IMR-90 (cell line): ENCODE measurements around the gene CACNA2D3. TPM values are rescaled to one million over a fixed set of nuclear protein-coding genes. Genes with fewer than 3 reads are reported as not detected.

ENCODE experiments used
- ATAC-seq: fragments of 200-7000 bp; cut with Tn5 transposase; 2 replicates; pipeline ENCODE4 v1.9.1; 2020; ENCODE audit warnings: low read depth, mild to moderate bottlenecking, moderate library complexity
- BruUV-seq: library from RNA; stranded (reverse); fragments of 400-500 nt; replicated peaks from 2 replicates; lab custom pipeline; 2021; lab: Mats Ljungman, UMichigan
- CTCF ChIA-PET: fragments of 300-600 bp; formaldehyde crosslinking; extraction: SDS; loops from one replicate; lab custom pipeline; 2021; ENCODE audit warnings: antibody characterized with exemption; lab: Yijun Ruan, JAX
- POLR2A ChIA-PET: fragments of 300-600 bp; sonication (Branson Sonifier 250); formaldehyde crosslinking; loops from one replicate; lab custom pipeline; 2022; ENCODE audit warnings: antibody characterized with exemption; ENCODE audit not compliant: unreplicated experiment; lab: Charles Lee
- DNase-seq: peaks from one replicate; pipeline ENCODE4 v3.0.0; 2013
- H2AFZ ChIP-seq: replicated peaks from 2 replicates; pipeline ENCODE3; 2013; ENCODE audit warnings: low read length, mild to moderate bottlenecking; ENCODE audit not compliant: poor library complexity
- H2AK5ac ChIP-seq: 2 replicates; pipeline ENCODE4 v1.6.1; 2013; ENCODE audit warnings: low read depth, low read length, inconsistent platforms
- H2AK9ac ChIP-seq: replicated peaks from 2 replicates; pipeline ENCODE3; 2013; ENCODE audit warnings: mild to moderate bottlenecking, low read depth, low read length, moderate library complexity; ENCODE audit not compliant: poor library complexity
- H2BK120ac ChIP-seq: 2 replicates; pipeline ENCODE4 v1.6.1; 2013; ENCODE audit warnings: low read depth, low read length, inconsistent platforms
- H2BK15ac ChIP-seq: 3 replicates; pipeline ENCODE4 v1.6.1; 2013; ENCODE audit warnings: low read depth, low read length, inconsistent platforms
- H2BK20ac ChIP-seq: 2 replicates; pipeline ENCODE4 v1.6.1; 2013; ENCODE audit warnings: low read depth, mild to moderate bottlenecking, inconsistent platforms, low read length, moderate library complexity
- H2BK5ac ChIP-seq: 2 replicates; pipeline ENCODE4 v1.6.1; 2013; ENCODE audit warnings: mild to moderate bottlenecking, low read depth, low read length, inconsistent platforms; ENCODE audit not compliant: poor library complexity, severe bottlenecking
- H3K14ac ChIP-seq: replicated peaks from 2 replicates; pipeline ENCODE4 v1.6.1; 2013; ENCODE audit warnings: low read depth, low read length, inconsistent platforms
- H3K18ac ChIP-seq: 2 replicates; pipeline ENCODE4 v1.6.1; 2013; ENCODE audit warnings: low read depth, low read length, control low read depth
- H3K23ac ChIP-seq: 2 replicates; pipeline ENCODE4 v1.6.1; 2013; ENCODE audit warnings: low read depth, low read length, inconsistent platforms
- H3K27ac ChIP-seq: 2 replicates; pipeline ENCODE4 v1.5.1; 2013; ENCODE audit warnings: mild to moderate bottlenecking, control low read depth, low read length; ENCODE audit not compliant: insufficient read depth
- H3K27me3 ChIP-seq: 2 replicates; pipeline ENCODE4 v1.6.1; 2013; ENCODE audit warnings: low read length; ENCODE audit not compliant: control insufficient read depth, insufficient read depth
- H3K36me3 ChIP-seq: 2 replicates; pipeline ENCODE4 v1.6.1; 2013; ENCODE audit warnings: low read length, mixed read lengths; ENCODE audit not compliant: control insufficient read depth, insufficient read depth
- H3K4ac ChIP-seq: 2 replicates; pipeline ENCODE4 v1.6.1; 2013; ENCODE audit warnings: low read depth, low read length, inconsistent platforms
- H3K4me1 ChIP-seq: 2 replicates; pipeline ENCODE4 v1.6.1; 2013; ENCODE audit warnings: low read length, mixed read lengths; ENCODE audit not compliant: control insufficient read depth, insufficient read depth
- H3K4me2 ChIP-seq: 2 replicates; pipeline ENCODE4 v1.6.1; 2013; ENCODE audit warnings: low read depth, mild to moderate bottlenecking, control low read depth, low read length, moderate library complexity
- H3K4me3 ChIP-seq: 2 replicates; pipeline ENCODE4 v1.5.1; 2013; ENCODE audit warnings: low read depth, mild to moderate bottlenecking, control low read depth, low read length, moderate library complexity; ENCODE audit not compliant: insufficient read depth
- H3K56ac ChIP-seq: 2 replicates; pipeline ENCODE4 v1.6.1; 2013; ENCODE audit warnings: low read length, inconsistent platforms; ENCODE audit not compliant: insufficient read depth; ENCODE audit errors: extremely low read depth
- H3K79me1 ChIP-seq, 2 experiments: 2 replicates each; pipeline ENCODE4 v1.6.1; 2013; ENCODE audit warnings: low read length in 2 of 2, inconsistent platforms in 1 of 2, low read depth in 1 of 2
- H3K9ac ChIP-seq: 2 replicates; pipeline ENCODE4 v1.6.1; 2013; ENCODE audit warnings: low read depth, low read length, control low read depth
- H3K9me1 ChIP-seq: 2 replicates; pipeline ENCODE4 v1.6.1; 2013; ENCODE audit warnings: low read length, inconsistent platforms; ENCODE audit not compliant: insufficient read depth
- H3K9me3 ChIP-seq: 2 replicates; pipeline ENCODE4 v1.6.1; 2013; ENCODE audit warnings: low read length; ENCODE audit not compliant: control insufficient read depth, insufficient read depth
- H4K20me1 ChIP-seq: 2 replicates; pipeline ENCODE4 v1.6.1; 2013; ENCODE audit warnings: low read length, inconsistent platforms; ENCODE audit not compliant: insufficient read depth
- H4K5ac ChIP-seq: 2 replicates; pipeline ENCODE4 v1.6.1; 2013; ENCODE audit warnings: mild to moderate bottlenecking, low read depth, low read length, control low read depth
- H4K8ac ChIP-seq, 2 experiments: 2 replicates each; pipeline ENCODE4 v1.6.1; 2013; ENCODE audit warnings: low read depth in 2 of 2, low read length in 2 of 2, control low read depth in 1 of 2, inconsistent platforms in 1 of 2
- H4K91ac ChIP-seq: 2 replicates; pipeline ENCODE4 v1.6.1; 2013; ENCODE audit warnings: low read depth, low read length, inconsistent platforms; ENCODE audit not compliant: insufficient read depth
- BHLHE40 ChIP-seq: fragments of 150-350 bp; IDR thresholded peaks from 2 replicates; pipeline ENCODE4 v1.6.1; 2016; ENCODE audit warnings: mild to moderate bottlenecking, low read depth, low read length
- CEBPB ChIP-seq: IDR thresholded peaks from 2 replicates; pipeline ENCODE4 v1.6.1; 2012; ENCODE audit warnings: low read depth, low read length, improper control_type of control experiment
- CHD1 ChIP-seq: IDR thresholded peaks from 2 replicates; pipeline ENCODE4 v1.6.1; 2012; ENCODE audit warnings: low read depth, low read length, improper control_type of control experiment
- CTCF ChIP-seq: conservative IDR thresholded peaks from 2 replicates; pipeline ENCODE4 v1.5.1; 2012; ENCODE audit warnings: mild to moderate bottlenecking, low read depth, low read length, improper control_type of control experiment
- FOS ChIP-seq: fragments of 150-350 bp; IDR thresholded peaks from 2 replicates; pipeline ENCODE4 v1.6.1; 2016; ENCODE audit warnings: low read depth, low read length
- MAFK ChIP-seq: IDR thresholded peaks from 2 replicates; pipeline ENCODE4 v1.6.1; 2012; ENCODE audit warnings: low read depth, low read length, improper control_type of control experiment
- MAZ ChIP-seq: IDR thresholded peaks from 2 replicates; pipeline ENCODE4 v1.6.1; 2012; ENCODE audit warnings: low read depth, mild to moderate bottlenecking, low read length, improper control_type of control experiment, moderate library complexity, borderline replicate concordance
- MXI1 ChIP-seq: IDR thresholded peaks from 2 replicates; pipeline ENCODE4 v1.6.1; 2012; ENCODE audit warnings: low read depth, mild to moderate bottlenecking, low read length, moderate library complexity, borderline replicate concordance
- NFE2L2 ChIP-seq: fragments of 150-350 bp; IDR thresholded peaks from 2 replicates; pipeline ENCODE4 v1.6.1; 2016; ENCODE audit warnings: low read depth, mild to moderate bottlenecking, low read length
- POLR2A ChIP-seq: IDR thresholded peaks from 2 replicates; pipeline ENCODE4 v1.6.1; 2012; ENCODE audit warnings: mild to moderate bottlenecking, low read depth, low read length
- RAD21 ChIP-seq: IDR thresholded peaks from 2 replicates; pipeline ENCODE4 v1.6.1; 2012; ENCODE audit warnings: low read length, improper control_type of control experiment
- RCOR1 ChIP-seq: IDR thresholded peaks from 2 replicates; pipeline ENCODE4 v1.6.1; 2012; ENCODE audit warnings: mild to moderate bottlenecking, low read length, improper control_type of control experiment; ENCODE audit not compliant: insufficient replicate concordance
- RFX5 ChIP-seq: IDR thresholded peaks from 2 replicates; pipeline ENCODE4 v1.8.0; 2012; ENCODE audit warnings: low read depth, mild to moderate bottlenecking, low read length, moderate library complexity
- SMC3 ChIP-seq: fragments of 150-350 bp; IDR thresholded peaks from 2 replicates; pipeline ENCODE4 v1.6.1; 2016; ENCODE audit warnings: low read depth, mild to moderate bottlenecking, antibody characterized with exemption, low read length, moderate library complexity
- WGBS, 2 experiments: methylation state at CpG; one replicate each; pipeline versions ENCODE4 v1.1.5 to v1.1.7; 2013; ENCODE audit warnings: missing lambda C conversion rate in 2 of 2; ENCODE audit not compliant: insufficient read length in 1 of 2; ENCODE audit errors: extremely low coverage in 2 of 2; 5-methylcytosine and 5-hydroxymethylcytosine counted together
- dilution Hi-C: fragments of 300-500 bp; cut with HindIII; formaldehyde crosslinking; loops from one replicate; pipeline ENCODE4 v1.14.3; 2018; ENCODE audit warnings: low sequenced_read_pairs; ENCODE audit not compliant: unreplicated experiment
- in situ Hi-C: fragments of 300-500 bp; cut with MboI; formaldehyde crosslinking; loops from 3 replicates; pipeline ENCODE4 v1.14.3; 2019; ENCODE audit warnings: low sequenced_read_pairs, inconsistent platforms, mixed read lengths
- intact Hi-C: fragments of 100-400 bp; cut with micrococcal nuclease; formaldehyde crosslinking; loops from 2 replicates; pipeline ENCODE4 v1.10.0; 2022
- polyA plus RNA-seq, 3 experiments: library from polyadenylated mRNA; depleted of rRNA; stranded (reverse); fragments of >200 nt; gene quantifications; 2 replicates each; pipeline ENCODE4 v1.2.3, GENCODE V29; 2012; ENCODE audit warnings: low replicate concordance in 1 of 3
- total RNA-seq: library from RNA; depleted of rRNA; stranded (reverse); fragments of >200 nt; gene quantifications from 2 replicates; pipeline ENCODE4 v1.2.3, GENCODE V29; 2012
- TF ChIP-seq, protein P1 (sequence below): fragments of 150-350 bp; IDR thresholded peaks from 2 replicates; pipeline ENCODE4 v1.6.1; 2016; ENCODE audit warnings: low read depth, mild to moderate bottlenecking, low read length, moderate library complexity, borderline replicate concordance
- TF ChIP-seq, protein P2 (sequence below): fragments of 150-350 bp; IDR thresholded peaks from 2 replicates; pipeline ENCODE4 v1.6.1; 2017; ENCODE audit warnings: mild to moderate bottlenecking, antibody characterized with exemption, low read length, low read depth

Gene CACNA2D3
- total and polyA plus RNA-seq, 2 of the 4 experiments (the other 2 are of a cell fraction): 0.36 to 0.41 TPM

DNA sequence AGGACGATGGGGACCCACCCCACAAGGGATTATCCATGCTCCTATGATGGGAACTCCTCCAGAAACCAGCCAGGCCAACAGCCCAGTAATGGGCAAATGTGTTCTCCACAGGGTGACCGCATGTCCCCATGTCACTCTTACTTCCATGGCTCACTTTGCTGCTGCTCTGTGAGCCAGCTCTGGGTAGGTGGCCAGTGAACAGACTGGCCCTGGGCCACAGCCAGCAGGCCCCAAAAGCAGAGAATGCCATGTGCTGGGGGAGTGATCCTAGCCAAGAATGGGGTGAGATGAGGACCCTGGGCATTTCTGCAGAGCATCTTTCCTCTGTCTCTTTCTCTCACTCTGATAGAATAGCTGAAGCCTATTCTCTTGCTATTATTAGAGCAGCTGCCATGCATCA is 414.1 kb downstream of the CACNA2D3 start:
- Histone ChIP-seq H3K56ac (no peak overlapping the region), H2BK5ac (no peak overlapping the region), H3K18ac (no peak overlapping the region), H2AFZ (no peak overlapping the region), H3K14ac (no peak overlapping the region), H2BK20ac (no peak overlapping the region), H4K91ac (no peak overlapping the region), H2BK120ac (no peak overlapping the region), H3K27me3 (no peaks in the 10 kb centered on the region), H3K4ac (no peak overlapping the region), H3K9ac (no peak overlapping the region), H3K9me1 (no peaks in the 10 kb centered on the region), H2AK9ac (no peak overlapping the region), H4K5ac (no peak overlapping the region), H3K4me3 (no peak overlapping the region), H3K23ac (no peak overlapping the region), H2BK15ac (no peak overlapping the region), H4K8ac (no peak overlapping the region), H3K36me3 (no peaks in the 10 kb centered on the region), H3K4me1 (no peaks in the 10 kb centered on the region), H2AK5ac (no peak overlapping the region), H3K4me2 (no peak overlapping the region), H3K9me3 (peaks cover 5% of the 10 kb centered on the region), H4K20me1 (no peaks in the 10 kb centered on the region), H3K27ac (no peak overlapping the region), H3K79me1 (no peaks in the 10 kb centered on the region)
- TF ChIP-seq RFX5 (no peak), NFE2L2 (no peak), FOS (no peak), MXI1 (no peak), RCOR1 (no peak), POLR2A (no peak), CHD1 (no peak), SMC3 (no peak), RAD21 (no peak), BHLHE40 (no peak), CTCF (no peak), CEBPB (no peak), MAFK (no peak), MAZ (no peak)
- TF ChIP-seq, protein P1, sequence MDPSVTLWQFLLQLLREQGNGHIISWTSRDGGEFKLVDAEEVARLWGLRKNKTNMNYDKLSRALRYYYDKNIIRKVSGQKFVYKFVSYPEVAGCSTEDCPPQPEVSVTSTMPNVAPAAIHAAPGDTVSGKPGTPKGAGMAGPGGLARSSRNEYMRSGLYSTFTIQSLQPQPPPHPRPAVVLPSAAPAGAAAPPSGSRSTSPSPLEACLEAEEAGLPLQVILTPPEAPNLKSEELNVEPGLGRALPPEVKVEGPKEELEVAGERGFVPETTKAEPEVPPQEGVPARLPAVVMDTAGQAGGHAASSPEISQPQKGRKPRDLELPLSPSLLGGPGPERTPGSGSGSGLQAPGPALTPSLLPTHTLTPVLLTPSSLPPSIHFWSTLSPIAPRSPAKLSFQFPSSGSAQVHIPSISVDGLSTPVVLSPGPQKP: no peak
- TF ChIP-seq, protein P2, sequence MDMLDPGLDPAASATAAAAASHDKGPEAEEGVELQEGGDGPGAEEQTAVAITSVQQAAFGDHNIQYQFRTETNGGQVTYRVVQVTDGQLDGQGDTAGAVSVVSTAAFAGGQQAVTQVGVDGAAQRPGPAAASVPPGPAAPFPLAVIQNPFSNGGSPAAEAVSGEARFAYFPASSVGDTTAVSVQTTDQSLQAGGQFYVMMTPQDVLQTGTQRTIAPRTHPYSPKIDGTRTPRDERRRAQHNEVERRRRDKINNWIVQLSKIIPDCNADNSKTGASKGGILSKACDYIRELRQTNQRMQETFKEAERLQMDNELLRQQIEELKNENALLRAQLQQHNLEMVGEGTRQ: no peak
- ATAC-seq (no peak), DNase-seq (no peak)
- intact Hi-C loops: no loop called here
- CTCF ChIA-PET: no interaction called here
- dilution Hi-C loops: no loop called here
- BruUV-seq: no TSS peak
- POLR2A ChIA-PET: no interaction called here
- in situ Hi-C loops: no loop called here
- WGBS, 2 experiments: no CpG with 5 or more reads among the region's 2 CpGs
